ENCODE measurements around the gene RFC3. TPM values are rescaled to one million over a fixed set of nuclear protein-coding genes. Genes with fewer than 3 reads are reported as not detected.

Gene RFC3
- total and polyA plus RNA-seq, 2 experiments from 2014 or later: 11.5 to 17.7 TPM

- Histone ChIP-seq H3K9me3 (ENCODE audit: low read depth) (no peaks in the 10 kb centered on the region), H2AFZ (no peak overlapping the region), H3K4me2 (ENCODE audit: unreplicated experiment) (no peak overlapping the region), H3K9me2 (ENCODE audit: insufficient read depth) (no peaks in the 10 kb centered on the region), H3K27me3 (replicated peaks; ENCODE audit: insufficient read depth) (no peaks in the 10 kb centered on the region), H4K20me1 (ENCODE audit: insufficient read depth) (no peaks in the 10 kb centered on the region), H3K4me1 (ENCODE audit: insufficient read depth) (no peaks in the 10 kb centered on the region), H3K27ac (no peak overlapping the region), H3F3A (ENCODE audit: insufficient read depth) (no peaks in the 10 kb centered on the region), H3K4me3 (no peak overlapping the region), H3K36me3 (ENCODE audit: low read depth) (no peaks in the 10 kb centered on the region), H3K79me2 (ENCODE audit: insufficient read depth) (no peaks in the 10 kb centered on the region), H3K9ac (no peak overlapping the region)
- TF ChIP-seq EZH2phosphoT487 (IDR thresholded peaks at IDR 0.05; ENCODE audit: insufficient read depth, low read depth) (no peak), EZH2 (IDR thresholded peaks at IDR 0.05; ENCODE audit: insufficient read depth, poor library complexity, severe bottlenecking) (no peak)
- no peak for DNase-seq
- in situ Hi-C loops (cut with MboI): no loop called here
- 97 to 99% methylated on average over 10 of the region's 10 CpGs for WGBS, 2 experiments (ENCODE audit: low coverage in 1 of 2, low lambda C conversion rate in 2 of 2, missing lambda C conversion rate in 2 of 2)
Measured at GRCh38 chr13:33846303-33847062, 28.5 kb downstream of the RFC3 start.

DNA sequence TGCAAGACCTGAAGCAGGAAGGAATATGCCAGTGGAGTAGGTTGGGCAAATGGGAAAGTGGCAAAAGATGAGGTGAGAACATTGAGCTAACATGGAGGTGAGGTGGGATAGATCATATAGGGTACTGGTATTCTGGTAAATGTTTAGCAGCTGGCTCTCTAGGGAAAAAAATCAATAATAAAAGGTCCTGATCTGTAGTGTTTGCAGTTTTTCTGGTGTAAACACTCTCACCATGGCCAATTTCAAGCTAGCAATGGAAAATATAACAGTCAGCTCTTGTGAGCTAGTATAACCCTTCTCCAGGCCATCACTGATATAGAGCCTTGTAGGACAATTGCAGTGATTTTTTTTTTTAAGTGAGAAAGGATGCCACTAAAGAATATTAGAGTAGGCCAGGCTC is 31.3 kb downstream of the RFC3 start:
- in situ Hi-C loops (cut with MboI): no loop called here
- Histone ChIP-seq H2AFZ (no peak overlapping the region), H3K9me3 (ENCODE audit: low read depth) (no peaks in the 10 kb centered on the region), H3K9ac (no peak overlapping the region), H3K4me1 (ENCODE audit: insufficient read depth) (no peaks in the 10 kb centered on the region), H4K20me1 (ENCODE audit: insufficient read depth) (no peaks in the 10 kb centered on the region), H3K4me3 (no peak overlapping the region), H3K9me2 (ENCODE audit: insufficient read depth) (no peaks in the 10 kb centered on the region), H3K79me2 (ENCODE audit: insufficient read depth) (no peaks in the 10 kb centered on the region), H3K27me3 (replicated peaks; ENCODE audit: insufficient read depth) (no peaks in the 10 kb centered on the region), H3K27ac (no peak overlapping the region), H3F3A (ENCODE audit: insufficient read depth) (no peaks in the 10 kb centered on the region), H3K4me2 (ENCODE audit: unreplicated experiment) (no peak overlapping the region), H3K36me3 (ENCODE audit: low read depth) (no peaks in the 10 kb centered on the region)
- TF ChIP-seq EZH2 (IDR thresholded peaks at IDR 0.05; ENCODE audit: insufficient read depth, poor library complexity, severe bottlenecking) (no peak), EZH2phosphoT487 (IDR thresholded peaks at IDR 0.05; ENCODE audit: insufficient read depth, low read depth) (no peak)
- no peak for DNase-seq

GRCh38 chr13:33855371-33855895 is 37.5 kb downstream of the RFC3 start:
- Histone ChIP-seq H3K4me2 (ENCODE audit: unreplicated experiment) (no peak overlapping the region), H3K9me3 (ENCODE audit: low read depth) (no peaks in the 10 kb centered on the region), H3K4me3 (no peak overlapping the region), H2AFZ (no peak overlapping the region), H3K36me3 (ENCODE audit: low read depth) (no peaks in the 10 kb centered on the region), H3K27me3 (replicated peaks; ENCODE audit: insufficient read depth) (no peaks in the 10 kb centered on the region), H4K20me1 (ENCODE audit: insufficient read depth) (no peaks in the 10 kb centered on the region), H3K9me2 (ENCODE audit: insufficient read depth) (no peaks in the 10 kb centered on the region), H3K27ac (no peak overlapping the region), H3F3A (ENCODE audit: insufficient read depth) (no peaks in the 10 kb centered on the region), H3K9ac (no peak overlapping the region), H3K79me2 (ENCODE audit: insufficient read depth) (no peaks in the 10 kb centered on the region), H3K4me1 (ENCODE audit: insufficient read depth) (no peaks in the 10 kb centered on the region)
- in situ Hi-C loops (cut with MboI): no loop called here
- no peak for DNase-seq
- TF ChIP-seq EZH2phosphoT487 (IDR thresholded peaks at IDR 0.05; ENCODE audit: insufficient read depth, low read depth): no peak
- TF ChIP-seq EZH2 (IDR thresholded peaks at IDR 0.05; ENCODE audit: insufficient read depth, poor library complexity, severe bottlenecking): no peak
- WGBS, 2 experiments (ENCODE audit: low coverage in 1 of 2, low lambda C conversion rate in 2 of 2, missing lambda C conversion rate in 2 of 2): 97 to 98% methylated on average over 3 of the region's 3 CpGs

GRCh38 chr13:33859691-33860303 is 41.8 kb downstream of the RFC3 start:
- no peak overlapping the region for H2AFZ ChIP-seq
- no peaks in the 10 kb centered on the region for H3K79me2 ChIP-seq (ENCODE audit: insufficient read depth)
- 89 to 95% methylated on average over 1 of the region's 1 CpG for WGBS, 2 experiments (ENCODE audit: low coverage in 1 of 2, low lambda C conversion rate in 2 of 2, missing lambda C conversion rate in 2 of 2)
- DNase-seq: no peak
- H3K27ac ChIP-seq: no peak overlapping the region
- no peak overlapping the region for H3K9ac ChIP-seq
- no peak overlapping the region for H3K4me3 ChIP-seq
- H4K20me1 ChIP-seq (ENCODE audit: insufficient read depth): no peaks in the 10 kb centered on the region; the same call in 1 of the 2 replicates
- H3K9me2 ChIP-seq (ENCODE audit: insufficient read depth): no peaks in the 10 kb centered on the region
- H3K27me3 ChIP-seq (replicated peaks; ENCODE audit: insufficient read depth): no peaks in the 10 kb centered on the region
- H3K4me2 ChIP-seq (ENCODE audit: unreplicated experiment): no peak overlapping the region
- H3K36me3 ChIP-seq (ENCODE audit: low read depth): no peaks in the 10 kb centered on the region
- H3K4me1 ChIP-seq (ENCODE audit: insufficient read depth): no peaks in the 10 kb centered on the region
- TF ChIP-seq EZH2phosphoT487 (IDR thresholded peaks at IDR 0.05; ENCODE audit: insufficient read depth, low read depth): no peak
- no peak for TF ChIP-seq EZH2 (IDR thresholded peaks at IDR 0.05; ENCODE audit: insufficient read depth, poor library complexity, severe bottlenecking)
- H3K9me3 ChIP-seq (ENCODE audit: low read depth): no peaks in the 10 kb centered on the region
- in situ Hi-C loops (cut with MboI): no loop called here
- no peaks in the 10 kb centered on the region for H3F3A ChIP-seq (ENCODE audit: insufficient read depth)

Data from GM23248 (cell line).